ENCODE measurements around the gene LDLRAD2. TPM values are rescaled to one million over a fixed set of nuclear protein-coding genes. Genes with fewer than 3 reads are reported as not detected.

Gene LDLRAD2
- total RNA-seq, 1 experiment from 2014 or later: 1.0 TPM

DNA sequence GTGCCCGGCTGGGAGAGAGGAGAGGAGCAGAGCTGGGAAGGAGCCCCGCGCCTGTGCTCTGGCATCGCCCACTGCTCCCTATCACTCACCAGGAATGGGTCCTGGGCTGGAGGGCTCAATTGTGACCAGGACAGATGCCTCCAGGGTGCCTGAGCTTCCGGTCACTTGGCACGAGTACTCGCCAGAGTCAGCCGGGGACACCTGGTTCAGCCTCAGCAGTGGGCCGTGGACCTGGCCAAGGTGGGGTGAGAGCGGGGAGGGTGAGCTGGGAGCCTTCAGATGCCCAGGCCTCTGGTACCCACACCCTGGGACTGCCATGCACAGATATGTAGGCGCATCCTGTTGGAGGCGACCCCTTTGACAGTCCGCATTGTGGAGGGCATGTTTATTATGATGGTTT is 31.1 kb downstream of the LDLRAD2 start:
- no CpG with 5 or more reads among the region's 13 CpGs for WGBS (ENCODE audit: extremely low coverage, insufficient read length, low lambda C conversion rate)
- Histone ChIP-seq H2BK12ac (ENCODE audit: insufficient read length, low read depth, low read length) (no peak overlapping the region), H2BK15ac (ENCODE audit: low read depth, low read length) (no peak overlapping the region), H3K4me1 (ENCODE audit: insufficient read depth, low read length) (no peaks in the 10 kb centered on the region), H4K91ac (ENCODE audit: insufficient read length, low read depth, low read length) (no peak overlapping the region), H3K27me3 (ENCODE audit: insufficient read depth, low read length) (no peaks in the 10 kb centered on the region), H3K18ac (ENCODE audit: insufficient read length, low read depth, low read length) (no peak overlapping the region), H3K23ac (ENCODE audit: insufficient read length, low read depth, low read length) (no peak overlapping the region), H3K23me2 (ENCODE audit: insufficient read length, low read depth, low read length, poor library complexity, severe bottlenecking) (no peaks in the 10 kb centered on the region), H2AK5ac (ENCODE audit: insufficient read length, low read length) (no peak overlapping the region), H3T11ph (ENCODE audit: low read length) (no peak overlapping the region), H2BK20ac (ENCODE audit: low read depth, low read length, poor library complexity, severe bottlenecking) (no peak overlapping the region), H3K4ac (ENCODE audit: low read depth, low read length) (no peak overlapping the region), H3K79me2 (ENCODE audit: insufficient read depth, low read length) (no peaks in the 10 kb centered on the region), H3K14ac (ENCODE audit: insufficient read depth, low read length) (no peak overlapping the region), H3K56ac (ENCODE audit: insufficient read length, low read depth, low read length) (no peak overlapping the region), H3K9ac (ENCODE audit: extremely low read depth, insufficient read length, low read length) (no peak overlapping the region), H4K8ac (replicated peaks; ENCODE audit: insufficient read length, low read depth, low read length) (no peak overlapping the region), H3K79me1 (ENCODE audit: insufficient read depth, low read depth, low read length, poor library complexity, severe bottlenecking) (no peaks in the 10 kb centered on the region), H3K9me3 (ENCODE audit: control insufficient read depth, low read depth, low read length) (no peaks in the 10 kb centered on the region), H3K4me2 (ENCODE audit: insufficient read depth, insufficient read length, low read length) (no peak overlapping the region), H2BK120ac (ENCODE audit: low read depth, low read length, poor library complexity, severe bottlenecking) (no peak overlapping the region), H2AFZ (ENCODE audit: low read length) (no peak overlapping the region), H4K20me1 (ENCODE audit: control insufficient read depth, insufficient read depth, insufficient read length) (no peaks in the 10 kb centered on the region), H2BK5ac (ENCODE audit: insufficient read length, low read length) (no peak overlapping the region), H4K5ac (ENCODE audit: insufficient read length, low read depth, low read length) (no peak overlapping the region), H3K27ac (ENCODE audit: insufficient read length, low read depth, low read length) (no peak overlapping the region)
- Mint-ChIP-seq H3K9me3 (no peaks in the 10 kb centered on the region), H3K4me1 (no peaks in the 10 kb centered on the region), H3K27me3 (ENCODE audit: low read depth) (peaks cover 1% of the 10 kb centered on the region; the same call in 1 of the 2 replicates), H3K4me3 (no peak overlapping the region), H3K27ac (no peak overlapping the region), H3K36me3 (ENCODE audit: insufficient read depth in 1 of 3, low read depth in 3 of 3) (peaks cover 10 to 61% (median 49%) of the 10 kb centered on the region in 3 experiments; a peak in 6 of 7 replicates)
- no peak for DNase-seq
- TF ChIP-seq, protein P1, sequence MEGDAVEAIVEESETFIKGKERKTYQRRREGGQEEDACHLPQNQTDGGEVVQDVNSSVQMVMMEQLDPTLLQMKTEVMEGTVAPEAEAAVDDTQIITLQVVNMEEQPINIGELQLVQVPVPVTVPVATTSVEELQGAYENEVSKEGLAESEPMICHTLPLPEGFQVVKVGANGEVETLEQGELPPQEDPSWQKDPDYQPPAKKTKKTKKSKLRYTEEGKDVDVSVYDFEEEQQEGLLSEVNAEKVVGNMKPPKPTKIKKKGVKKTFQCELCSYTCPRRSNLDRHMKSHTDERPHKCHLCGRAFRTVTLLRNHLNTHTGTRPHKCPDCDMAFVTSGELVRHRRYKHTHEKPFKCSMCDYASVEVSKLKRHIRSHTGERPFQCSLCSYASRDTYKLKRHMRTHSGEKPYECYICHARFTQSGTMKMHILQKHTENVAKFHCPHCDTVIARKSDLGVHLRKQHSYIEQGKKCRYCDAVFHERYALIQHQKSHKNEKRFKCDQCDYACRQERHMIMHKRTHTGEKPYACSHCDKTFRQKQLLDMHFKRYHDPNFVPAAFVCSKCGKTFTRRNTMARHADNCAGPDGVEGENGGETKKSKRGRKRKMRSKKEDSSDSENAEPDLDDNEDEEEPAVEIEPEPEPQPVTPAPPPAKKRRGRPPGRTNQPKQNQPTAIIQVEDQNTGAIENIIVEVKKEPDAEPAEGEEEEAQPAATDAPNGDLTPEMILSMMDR (conservative IDR thresholded peaks at IDR 0.05): no peak
